Colonic mucosa (tissue), 4 donors: Measurements from ENCODE around the gene LRRC8B. TPM values are rescaled to one million over a fixed set of nuclear protein-coding genes. Genes with fewer than 3 reads are reported as not detected.

Experiments
- DNase-seq: peaks from one replicate; pipeline ENCODE4 v3.0.0-alpha.2; 2020
- H3K27ac ChIP-seq: fragments of 200-600 bp; one replicate; pipeline ENCODE4 v1.8.0; 2021
- H3K27me3 ChIP-seq: fragments of 200-600 bp; one replicate; pipeline ENCODE4 v1.8.0; 2021
- H3K36me3 ChIP-seq: fragments of 200-600 bp; one replicate; pipeline ENCODE4 v1.8.0; 2021
- H3K4me1 ChIP-seq: fragments of 200-600 bp; one replicate; pipeline ENCODE4 v1.8.0; 2021; ENCODE audit warnings: mild to moderate bottlenecking
- H3K4me3 ChIP-seq: fragments of 200-600 bp; one replicate; pipeline ENCODE4 v1.8.0; 2021
- H3K9ac ChIP-seq, 2 donors: one replicate each; pipeline ENCODE4 v1.7.0; 2013; ENCODE audit warnings: control low read depth in 2 of 2, low read depth in 2 of 2, low read length in 2 of 2
- H3K9me3 ChIP-seq: fragments of 200-600 bp; one replicate; pipeline ENCODE4 v1.8.0; 2021
- CTCF ChIP-seq: fragments of 200-600 bp; IDR thresholded peaks from one replicate; pipeline ENCODE4 v1.8.0; 2022; ENCODE audit warnings: antibody characterized with exemption, mild to moderate bottlenecking
- intact Hi-C: fragments of 100-400 bp; cut with DNase I; formaldehyde crosslinking; loops from one replicate; pipeline ENCODE4 v1.14.1; 2022
- total RNA-seq, 2 donors: library from RNA; stranded (reverse); fragmentation: NEBNext Ultra II Directional in 1 of 2; extraction: Animal tissue kit (Norgen Biotek cat#: 25700) in 1 of 2; gene quantifications; one replicate each; pipeline ENCODE4 v1.2.1, GENCODE V29; 2021
- donor health status: healthy.
- donor health status: DM: no; HTN: no; CAD: no.
- donor health status: DM: no; HTN: no; CAD: no.

LRRC8B gene
- total RNA-seq, 2 donors from 2014 or later, result 14.4 to 15.0 TPM

- no peaks in the 10 kb centered on the region for H3K4me1 ChIP-seq
- H3K36me3 ChIP-seq, result no peaks in the 10 kb centered on the region
- H3K9me3 ChIP-seq, result no peaks in the 10 kb centered on the region
- H3K27me3 ChIP-seq, result no peaks in the 10 kb centered on the region
- TF ChIP-seq CTCF, result no peak
- intact Hi-C loops, result no loop called here
- no peak overlapping the region for H3K4me3 ChIP-seq
- DNase-seq, result no peak
- no peak overlapping the region for H3K9ac ChIP-seq
- no peak overlapping the region for H3K27ac ChIP-seq
Observed at GRCh38 chr1:89557445-89557825, 32.8 kb downstream of the LRRC8B start.

- no peak overlapping the region for H3K4me3 ChIP-seq
- no peaks in the 10 kb centered on the region for H3K27me3 ChIP-seq
- H3K27ac ChIP-seq, result no peak overlapping the region
- no peak for TF ChIP-seq CTCF
- H3K9me3 ChIP-seq, result no peaks in the 10 kb centered on the region
- H3K9ac ChIP-seq, result no peak overlapping the region
- intact Hi-C loops, result no loop called here
- no peaks in the 10 kb centered on the region for H3K4me1 ChIP-seq
- DNase-seq, result no peak
- no peaks in the 10 kb centered on the region for H3K36me3 ChIP-seq
Observed at GRCh38 chr1:89557956-89558355, 33.3 kb downstream of the LRRC8B start.

- Histone ChIP-seq H3K9ac (no peak overlapping the region), H3K27me3 (no peaks in the 10 kb centered on the region), H3K27ac (no peak overlapping the region), H3K4me3 (no peak overlapping the region), H3K4me1 (no peaks in the 10 kb centered on the region), H3K9me3 (no peaks in the 10 kb centered on the region), H3K36me3 (no peaks in the 10 kb centered on the region)
- intact Hi-C loops, result no loop called here
- TF ChIP-seq CTCF, result no peak
- DNase-seq, result no peak
Observed at GRCh38 chr1:89563957-89564604, 39.5 kb downstream of the LRRC8B start.

- TF ChIP-seq CTCF, result no peak
- Histone ChIP-seq H3K9me3 (no peaks in the 10 kb centered on the region), H3K9ac (no peak overlapping the region), H3K27ac (no peak overlapping the region), H3K27me3 (no peaks in the 10 kb centered on the region), H3K36me3 (no peaks in the 10 kb centered on the region), H3K4me1 (no peaks in the 10 kb centered on the region), H3K4me3 (no peak overlapping the region)
- DNase-seq, result no peak
- intact Hi-C loops, result no loop called here
Observed at GRCh38 chr1:89565521-89565920, 40.9 kb downstream of the LRRC8B start.

GRCh38 chr1:89566761-89567174, 42.1 kb downstream of the LRRC8B start:
- Histone ChIP-seq H3K27ac (no peak overlapping the region), H3K4me3 (no peak overlapping the region)

More at GRCh38 chr1:89566761-89567174, 42.1 kb downstream of the LRRC8B start:
- TF ChIP-seq CTCF, result no peak
- DNase-seq, result no peak
- H3K9ac ChIP-seq, result no peak overlapping the region
- H3K27me3 ChIP-seq, result no peaks in the 10 kb centered on the region
- no peaks in the 10 kb centered on the region for H3K36me3 ChIP-seq
- H3K4me1 ChIP-seq, result no peaks in the 10 kb centered on the region
- H3K9me3 ChIP-seq, result no peaks in the 10 kb centered on the region
- intact Hi-C loops, result no loop called here
